Measurements from ENCODE around the gene BAAT.
A peak's percentile ranks its signal among the peaks of the same experiment; 100 is the strongest.

Gene BAAT

DNA sequence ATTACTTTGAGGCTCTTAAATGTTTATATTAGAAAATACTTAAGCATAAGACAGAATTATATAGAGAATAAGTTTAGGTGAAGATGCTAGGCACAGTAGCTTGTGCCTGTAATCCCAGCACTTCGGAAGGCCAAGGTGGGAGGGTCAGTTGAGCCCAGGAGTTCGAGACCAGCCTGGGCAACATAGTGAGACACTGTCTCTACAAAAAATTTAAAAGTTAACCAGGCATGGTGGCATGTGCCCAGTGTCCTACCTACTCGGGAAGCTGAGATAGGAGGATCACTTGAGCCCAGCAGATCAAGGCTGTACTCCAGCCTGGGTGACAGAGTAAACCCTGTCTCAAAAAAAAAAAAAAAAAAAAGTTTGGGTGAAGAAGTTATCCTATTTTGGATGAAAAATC, 61.7 kb downstream of the BAAT start:
- DNase-seq, result no peak
- ChIA-PET POLR2A (no interaction called here), CTCF (interaction anchor here (2.5 kb wide), 1 partner anchor 11 kb away, joined by 6 read pairs; no protein-coding TSS in a partner anchor)
- Histone ChIP-seq H3K27ac (ENCODE audit: insufficient read depth in 1 of 2, low read depth in 1 of 2, low read length in 2 of 2, poor library complexity in 1 of 2, severe bottlenecking in 2 of 2) (no peak overlapping the region), H3K27me3 (replicated peaks in 2 of 5; ENCODE audit: control insufficient read depth in 4 of 5, insufficient read depth in 5 of 5, low read length in 4 of 5) (peaks cover 2 to 26% (median 6%) of the 10 kb centered on the region in 5 experiments), H3K9me3 (ENCODE audit: control extremely low read depth in 1 of 5, control insufficient read depth in 4 of 5, insufficient read depth in 2 of 5, low read depth in 1 of 5, low read length in 4 of 5) (peaks cover 0 to 9% (median 0%) of the 10 kb centered on the region in 5 experiments), H3K4me1 (ENCODE audit: control extremely low read depth in 1 of 4, control insufficient read depth in 4 of 4, insufficient read depth in 4 of 4, low read length in 3 of 4) (no peaks in the 10 kb centered on the region), H3K36me3 (ENCODE audit: control insufficient read depth in 4 of 4, insufficient read depth in 4 of 4, low read length in 3 of 4) (no peaks in the 10 kb centered on the region), H3K4me3 (ENCODE audit: control insufficient read depth in 1 of 7, extremely low read depth in 1 of 7, insufficient read depth in 4 of 7, low read depth in 2 of 7, low read length in 6 of 7) (no peak overlapping the region)
- 100% methylated on average over 2 of the region's 3 CpGs for WGBS (ENCODE audit: insufficient coverage)

DNA sequence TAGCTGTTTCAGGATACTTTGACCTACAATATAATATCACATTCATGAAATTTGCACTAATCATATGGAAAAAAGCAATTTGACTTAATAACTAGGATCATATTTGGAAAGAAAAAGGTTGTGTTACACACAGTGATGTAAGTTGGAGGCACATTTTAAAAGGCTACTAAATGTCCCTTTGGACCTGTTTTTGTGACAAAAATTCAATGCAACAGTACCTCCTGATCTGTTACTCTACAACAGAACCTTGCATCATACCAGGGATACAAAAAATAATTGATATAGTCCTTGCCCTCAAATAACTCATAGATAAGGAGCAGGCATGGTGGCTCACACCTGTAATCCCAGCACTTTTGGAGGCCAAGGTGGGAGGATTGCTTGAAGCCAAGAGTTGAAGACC, 67.1 kb downstream of the BAAT start:
- POLR2A ChIA-PET, result no interaction called here
- Histone ChIP-seq H3K4me1 (ENCODE audit: control extremely low read depth in 1 of 4, control insufficient read depth in 4 of 4, insufficient read depth in 4 of 4, low read length in 3 of 4) (peaks cover 0 to 4% (median 2%) of the 10 kb centered on the region in 4 experiments), H3K4me3 (ENCODE audit: control insufficient read depth in 1 of 7, extremely low read depth in 1 of 7, insufficient read depth in 4 of 7, low read depth in 2 of 7, low read length in 6 of 7) (no peak overlapping the region), H3K27ac (ENCODE audit: insufficient read depth in 1 of 2, low read depth in 1 of 2, low read length in 2 of 2, poor library complexity in 1 of 2, severe bottlenecking in 2 of 2) (no peak overlapping the region), H3K36me3 (ENCODE audit: control insufficient read depth in 4 of 4, insufficient read depth in 4 of 4, low read length in 3 of 4) (no peaks in the 10 kb centered on the region), H3K27me3 (replicated peaks in 2 of 5; ENCODE audit: control insufficient read depth in 4 of 5, insufficient read depth in 5 of 5, low read length in 4 of 5) (peaks cover 2 to 59% (median 25%) of the 10 kb centered on the region in 5 experiments), H3K9me3 (ENCODE audit: control extremely low read depth in 1 of 5, control insufficient read depth in 4 of 5, insufficient read depth in 2 of 5, low read depth in 1 of 5, low read length in 4 of 5) (no peaks in the 10 kb centered on the region)
- no peak for DNase-seq
- CTCF ChIA-PET, result no interaction called here

DNA sequence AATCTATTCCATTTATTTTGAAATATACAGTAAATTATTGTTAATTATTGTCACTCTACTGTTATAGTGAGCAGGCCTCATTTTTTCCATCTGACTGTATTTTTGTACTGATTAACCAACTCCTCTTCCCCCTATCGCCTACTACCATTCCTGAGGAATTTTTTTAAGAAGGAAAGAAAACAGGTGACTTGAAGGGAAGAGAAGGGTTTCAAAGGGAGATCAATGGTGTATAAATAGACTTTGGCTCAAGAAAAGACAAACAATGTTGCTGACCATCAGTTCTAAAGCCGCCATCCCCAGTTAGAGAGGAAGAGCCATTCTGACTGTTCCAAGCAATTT, 69.7 kb downstream of the BAAT start:
- no peaks in the 10 kb centered on the region for H3K9me3 ChIP-seq (ENCODE audit: control extremely low read depth in 1 of 5, control insufficient read depth in 4 of 5, insufficient read depth in 2 of 5, low read depth in 1 of 5, low read length in 4 of 5)
- no peak overlapping the region for H3K4me3 ChIP-seq (ENCODE audit: control insufficient read depth in 1 of 7, extremely low read depth in 1 of 7, insufficient read depth in 4 of 7, low read depth in 2 of 7, low read length in 6 of 7)
- H3K27me3 ChIP-seq (replicated peaks in 2 of 5; ENCODE audit: control insufficient read depth in 4 of 5, insufficient read depth in 5 of 5, low read length in 4 of 5), result peaks cover 0 to 62% (median 22%) of the 10 kb centered on the region in 5 experiments
- DNase-seq, result no peak
- no peak overlapping the region for H3K27ac ChIP-seq (ENCODE audit: insufficient read depth in 1 of 2, low read depth in 1 of 2, low read length in 2 of 2, poor library complexity in 1 of 2, severe bottlenecking in 2 of 2)
- peaks cover 0 to 4% (median 2%) of the 10 kb centered on the region in 4 experiments for H3K4me1 ChIP-seq (ENCODE audit: control extremely low read depth in 1 of 4, control insufficient read depth in 4 of 4, insufficient read depth in 4 of 4, low read length in 3 of 4)
- CTCF ChIA-PET, result interaction anchor here (1.0 kb wide), 1 partner anchor 713 kb away, joined by 4 read pairs; no protein-coding TSS in a partner anchor
- WGBS (ENCODE audit: insufficient coverage), result 100% methylated on average over 1 of the region's 2 CpGs
- POLR2A ChIA-PET, result no interaction called here
- no peaks in the 10 kb centered on the region for H3K36me3 ChIP-seq (ENCODE audit: control insufficient read depth in 4 of 4, insufficient read depth in 4 of 4, low read length in 3 of 4)

DNA sequence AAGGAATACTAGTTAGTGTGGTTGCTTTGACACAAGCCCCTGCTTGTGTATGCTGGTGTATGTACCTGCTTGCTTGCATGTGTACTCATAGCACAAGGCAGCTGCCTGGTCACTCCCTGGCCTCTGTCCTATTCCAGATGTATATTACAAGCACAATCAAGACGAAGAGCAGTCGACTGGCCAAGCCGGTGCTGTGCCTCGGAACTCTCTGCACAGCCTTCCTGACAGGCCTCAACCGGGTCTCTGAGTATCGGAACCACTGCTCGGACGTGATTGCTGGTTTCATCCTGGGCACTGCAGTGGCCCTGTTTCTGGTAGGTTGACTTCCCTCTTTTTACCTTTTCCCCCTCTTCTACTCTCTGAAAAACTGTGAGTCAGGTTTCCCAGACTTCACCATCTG, 72.1 kb downstream of the BAAT start:
- Histone ChIP-seq H3K36me3 (ENCODE audit: control insufficient read depth in 4 of 4, insufficient read depth in 4 of 4, low read length in 3 of 4) (no peaks in the 10 kb centered on the region), H3K27me3 (replicated peaks in 2 of 5; ENCODE audit: control insufficient read depth in 4 of 5, insufficient read depth in 5 of 5, low read length in 4 of 5) (peaks cover 0 to 60% (median 21%) of the 10 kb centered on the region in 5 experiments), H3K9me3 (ENCODE audit: control extremely low read depth in 1 of 5, control insufficient read depth in 4 of 5, insufficient read depth in 2 of 5, low read depth in 1 of 5, low read length in 4 of 5) (no peaks in the 10 kb centered on the region), H3K4me3 (ENCODE audit: control insufficient read depth in 1 of 7, extremely low read depth in 1 of 7, insufficient read depth in 4 of 7, low read depth in 2 of 7, low read length in 6 of 7) (no peak overlapping the region), H3K27ac (ENCODE audit: insufficient read depth in 1 of 2, low read depth in 1 of 2, low read length in 2 of 2, poor library complexity in 1 of 2, severe bottlenecking in 2 of 2) (no peak overlapping the region), H3K4me1 (ENCODE audit: control extremely low read depth in 1 of 4, control insufficient read depth in 4 of 4, insufficient read depth in 4 of 4, low read length in 3 of 4) (peaks cover 0 to 4% (median 2%) of the 10 kb centered on the region in 4 experiments)
- WGBS (ENCODE audit: insufficient coverage), result 89% methylated on average over 8 of the region's 8 CpGs
- ChIA-PET CTCF (interaction anchor here (0.9 to 3.4 kb wide), 6 partner anchors 9 to 712 kb away, joined by 3 to 62 read pairs (median 5); no protein-coding TSS in a partner anchor), POLR2A (no interaction called here)
- DNase-seq, result no peak

DNA sequence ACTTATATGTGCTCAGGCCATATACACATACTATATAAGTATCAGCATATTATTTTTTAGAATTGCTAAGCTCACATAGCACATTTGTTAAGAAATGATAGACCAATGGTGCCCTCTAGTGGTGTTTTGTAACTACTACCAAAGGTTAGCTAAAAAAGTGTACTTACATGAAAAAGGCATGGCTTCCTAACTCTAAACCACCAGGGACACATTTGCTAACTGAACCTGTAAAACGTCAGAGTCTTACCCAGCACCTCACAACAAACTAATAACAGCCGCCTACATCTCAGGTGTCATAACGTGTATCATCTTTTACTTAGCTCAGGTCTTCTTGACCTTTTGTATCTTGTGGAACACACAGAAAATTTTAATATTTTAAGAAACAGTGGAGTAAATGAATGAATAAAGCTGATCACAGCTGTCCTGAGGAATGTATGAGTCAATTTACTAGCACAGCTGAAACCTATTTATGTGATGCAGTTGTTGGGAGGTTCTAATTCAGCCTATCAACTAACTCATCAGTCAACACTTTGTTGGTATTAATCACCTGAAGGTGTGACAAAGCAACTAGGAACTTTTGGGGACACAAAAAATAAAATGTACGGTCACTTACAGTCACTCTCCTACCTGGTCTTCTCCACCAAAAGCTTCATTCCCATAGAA, 72.9 kb downstream of the BAAT start:
- no peaks in the 10 kb centered on the region for H3K9me3 ChIP-seq (ENCODE audit: control extremely low read depth in 1 of 5, control insufficient read depth in 4 of 5, insufficient read depth in 2 of 5, low read depth in 1 of 5, low read length in 4 of 5)
- H3K36me3 ChIP-seq (ENCODE audit: control insufficient read depth in 4 of 4, insufficient read depth in 4 of 4, low read length in 3 of 4), result no peaks in the 10 kb centered on the region
- H3K4me3 ChIP-seq (ENCODE audit: control insufficient read depth in 1 of 7, extremely low read depth in 1 of 7, insufficient read depth in 4 of 7, low read depth in 2 of 7, low read length in 6 of 7), result no peak overlapping the region
- 50% methylated on average over 2 of the region's 4 CpGs for WGBS (ENCODE audit: insufficient coverage)
- ChIA-PET CTCF (interaction anchor here (0.8 to 3.4 kb wide), 16 partner anchors 9 to 988 kb away, joined by 3 to 62 read pairs (median 4); no protein-coding TSS in a partner anchor), POLR2A (no interaction called here)
- H3K27ac ChIP-seq (ENCODE audit: insufficient read depth in 1 of 2, low read depth in 1 of 2, low read length in 2 of 2, poor library complexity in 1 of 2, severe bottlenecking in 2 of 2), result no peak overlapping the region
- peaks cover 0 to 4% (median 2%) of the 10 kb centered on the region in 4 experiments for H3K4me1 ChIP-seq (ENCODE audit: control extremely low read depth in 1 of 4, control insufficient read depth in 4 of 4, insufficient read depth in 4 of 4, low read length in 3 of 4)
- H3K27me3 ChIP-seq (replicated peaks in 2 of 5; ENCODE audit: control insufficient read depth in 4 of 5, insufficient read depth in 5 of 5, low read length in 4 of 5), result peaks cover 0 to 53% (median 22%) of the 10 kb centered on the region in 5 experiments
- peak; percentile 78 to 93 (median 88) for DNase-seq

DNA sequence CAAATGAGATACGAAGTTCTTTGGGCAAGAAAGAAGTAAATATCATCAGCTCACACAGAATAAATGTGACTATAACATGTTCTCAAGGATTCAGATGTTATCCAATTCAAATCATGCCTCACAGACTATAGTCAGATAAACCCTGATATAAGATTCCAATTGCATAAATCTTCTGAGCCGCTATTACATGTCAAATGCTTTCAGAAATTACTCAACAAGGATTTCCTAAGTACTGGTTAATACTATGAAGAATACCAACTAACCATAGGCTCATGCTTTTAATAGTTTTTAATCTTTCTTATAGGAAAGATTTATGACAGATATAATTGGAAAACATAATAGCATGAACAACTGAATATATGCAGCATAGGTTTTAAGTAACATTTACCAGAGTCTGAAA, 73.6 kb downstream of the BAAT start:
- no peak overlapping the region for H3K27ac ChIP-seq (ENCODE audit: insufficient read depth in 1 of 2, low read depth in 1 of 2, low read length in 2 of 2, poor library complexity in 1 of 2, severe bottlenecking in 2 of 2)
- no peak for DNase-seq
- ChIA-PET CTCF (interaction anchor here (1.0 to 3.4 kb wide), 13 partner anchors 9 to 987 kb away, joined by 3 to 62 read pairs (median 5); no protein-coding TSS in a partner anchor), POLR2A (no interaction called here)
- no peaks in the 10 kb centered on the region for H3K9me3 ChIP-seq (ENCODE audit: control extremely low read depth in 1 of 5, control insufficient read depth in 4 of 5, insufficient read depth in 2 of 5, low read depth in 1 of 5, low read length in 4 of 5)
- H3K27me3 ChIP-seq (replicated peaks in 2 of 5; ENCODE audit: control insufficient read depth in 4 of 5, insufficient read depth in 5 of 5, low read length in 4 of 5), result peaks cover 0 to 51% (median 22%) of the 10 kb centered on the region in 5 experiments
- WGBS (ENCODE audit: insufficient coverage), result no CpG with 5 or more reads among the region's 2 CpGs
- H3K4me1 ChIP-seq (ENCODE audit: control extremely low read depth in 1 of 4, control insufficient read depth in 4 of 4, insufficient read depth in 4 of 4, low read length in 3 of 4), result peaks cover 0 to 4% (median 2%) of the 10 kb centered on the region in 4 experiments
- no peaks in the 10 kb centered on the region for H3K36me3 ChIP-seq (ENCODE audit: control insufficient read depth in 4 of 4, insufficient read depth in 4 of 4, low read length in 3 of 4)
- H3K4me3 ChIP-seq (ENCODE audit: control insufficient read depth in 1 of 7, extremely low read depth in 1 of 7, insufficient read depth in 4 of 7, low read depth in 2 of 7, low read length in 6 of 7), result no peak overlapping the region
